ENCODE measurements around the gene PRRC2C.

GRCh38 chr1:171509191-171509590, 23.9 kb downstream of the PRRC2C start:
- no peak for TF ChIP-seq TCF12 (IDR thresholded peaks at IDR 0.05)
- no peak for TF ChIP-seq TCF12 (CRISPR knock-in tag; IDR thresholded peaks at IDR 0.05)
- no peak for TF ChIP-seq POLR2A (IDR thresholded peaks at IDR 0.05; ENCODE audit: insufficient read depth in 1 of 2, low read depth in 2 of 2, low read length in 2 of 2)
- no peak for TF ChIP-seq TBP (CRISPR knock-in tag; IDR thresholded peaks at IDR 0.05)
- TF ChIP-seq, protein P1, sequence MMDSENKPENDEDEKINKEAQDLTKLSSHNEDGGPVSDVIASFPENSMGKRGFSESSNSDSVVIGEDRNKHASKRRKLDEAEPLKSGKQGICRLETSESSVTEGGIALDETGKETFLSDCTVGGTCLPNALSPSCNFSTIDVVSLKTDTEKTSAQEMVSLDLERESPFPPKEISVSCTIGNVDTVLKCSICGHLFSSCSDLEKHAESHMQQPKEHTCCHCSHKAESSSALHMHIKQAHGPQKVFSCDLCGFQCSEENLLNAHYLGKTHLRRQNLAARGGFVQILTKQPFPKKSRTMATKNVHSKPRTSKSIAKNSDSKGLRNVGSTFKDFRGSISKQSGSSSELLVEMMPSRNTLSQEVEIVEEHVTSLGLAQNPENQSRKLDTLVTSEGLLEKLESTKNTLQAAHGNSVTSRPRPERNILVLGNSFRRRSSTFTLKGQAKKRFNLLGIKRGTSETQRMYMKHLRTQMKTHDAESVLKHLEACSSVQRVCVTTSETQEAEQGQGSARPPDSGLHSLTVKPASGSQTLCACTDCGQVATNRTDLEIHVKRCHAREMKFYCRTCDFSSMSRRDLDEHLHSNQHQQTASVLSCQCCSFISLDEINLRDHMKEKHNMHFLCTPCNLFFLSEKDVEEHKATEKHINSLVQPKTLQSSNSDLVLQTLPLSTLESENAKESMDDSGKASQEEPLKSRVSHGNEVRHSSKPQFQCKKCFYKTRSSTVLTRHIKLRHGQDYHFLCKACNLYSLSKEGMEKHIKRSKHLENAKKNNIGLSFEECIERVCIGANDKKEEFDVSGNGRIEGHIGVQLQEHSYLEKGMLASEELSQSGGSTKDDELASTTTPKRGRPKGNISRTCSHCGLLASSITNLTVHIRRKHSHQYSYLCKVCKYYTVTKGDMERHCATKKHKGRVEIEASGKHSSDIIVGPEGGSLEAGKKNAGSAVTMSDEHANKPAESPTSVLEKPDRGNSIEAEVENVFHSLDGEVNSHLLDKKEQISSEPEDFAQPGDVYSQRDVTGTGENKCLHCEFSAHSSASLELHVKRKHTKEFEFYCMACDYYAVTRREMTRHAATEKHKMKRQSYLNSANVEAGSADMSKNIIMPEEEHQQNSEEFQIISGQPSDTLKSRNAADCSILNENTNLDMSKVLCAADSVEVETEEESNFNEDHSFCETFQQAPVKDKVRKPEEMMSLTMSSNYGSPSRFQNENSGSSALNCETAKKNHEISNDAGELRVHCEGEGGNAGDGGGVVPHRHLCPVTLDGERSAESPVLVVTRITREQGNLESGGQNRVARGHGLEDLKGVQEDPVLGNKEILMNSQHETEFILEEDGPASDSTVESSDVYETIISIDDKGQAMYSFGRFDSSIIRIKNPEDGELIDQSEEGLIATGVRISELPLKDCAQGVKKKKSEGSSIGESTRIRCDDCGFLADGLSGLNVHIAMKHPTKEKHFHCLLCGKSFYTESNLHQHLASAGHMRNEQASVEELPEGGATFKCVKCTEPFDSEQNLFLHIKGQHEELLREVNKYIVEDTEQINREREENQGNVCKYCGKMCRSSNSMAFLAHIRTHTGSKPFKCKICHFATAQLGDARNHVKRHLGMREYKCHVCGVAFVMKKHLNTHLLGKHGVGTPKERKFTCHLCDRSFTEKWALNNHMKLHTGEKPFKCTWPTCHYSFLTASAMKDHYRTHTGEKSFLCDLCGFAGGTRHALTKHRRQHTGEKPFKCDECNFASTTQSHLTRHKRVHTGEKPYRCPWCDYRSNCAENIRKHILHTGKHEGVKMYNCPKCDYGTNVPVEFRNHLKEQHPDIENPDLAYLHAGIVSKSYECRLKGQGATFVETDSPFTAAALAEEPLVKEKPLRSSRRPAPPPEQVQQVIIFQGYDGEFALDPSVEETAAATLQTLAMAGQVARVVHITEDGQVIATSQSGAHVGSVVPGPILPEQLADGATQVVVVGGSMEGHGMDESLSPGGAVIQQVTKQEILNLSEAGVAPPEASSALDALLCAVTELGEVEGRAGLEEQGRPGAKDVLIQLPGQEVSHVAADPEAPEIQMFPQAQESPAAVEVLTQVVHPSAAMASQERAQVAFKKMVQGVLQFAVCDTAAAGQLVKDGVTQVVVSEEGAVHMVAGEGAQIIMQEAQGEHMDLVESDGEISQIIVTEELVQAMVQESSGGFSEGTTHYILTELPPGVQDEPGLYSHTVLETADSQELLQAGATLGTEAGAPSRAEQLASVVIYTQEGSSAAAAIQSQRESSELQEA (CRISPR knock-in tag; IDR thresholded peaks at IDR 0.05; ENCODE audit: not compliant biosample characterization), result no peak

Measured in HepG2 (cell line).